GM04504 (cell line): ENCODE data around the gene AAMP.

ENCODE experiments used
- DNase-seq: peaks from one replicate; pipeline ENCODE4 v3.0.0-alpha.2; 2012; ENCODE audit warnings: low read depth

The AAMP gene

DNA sequence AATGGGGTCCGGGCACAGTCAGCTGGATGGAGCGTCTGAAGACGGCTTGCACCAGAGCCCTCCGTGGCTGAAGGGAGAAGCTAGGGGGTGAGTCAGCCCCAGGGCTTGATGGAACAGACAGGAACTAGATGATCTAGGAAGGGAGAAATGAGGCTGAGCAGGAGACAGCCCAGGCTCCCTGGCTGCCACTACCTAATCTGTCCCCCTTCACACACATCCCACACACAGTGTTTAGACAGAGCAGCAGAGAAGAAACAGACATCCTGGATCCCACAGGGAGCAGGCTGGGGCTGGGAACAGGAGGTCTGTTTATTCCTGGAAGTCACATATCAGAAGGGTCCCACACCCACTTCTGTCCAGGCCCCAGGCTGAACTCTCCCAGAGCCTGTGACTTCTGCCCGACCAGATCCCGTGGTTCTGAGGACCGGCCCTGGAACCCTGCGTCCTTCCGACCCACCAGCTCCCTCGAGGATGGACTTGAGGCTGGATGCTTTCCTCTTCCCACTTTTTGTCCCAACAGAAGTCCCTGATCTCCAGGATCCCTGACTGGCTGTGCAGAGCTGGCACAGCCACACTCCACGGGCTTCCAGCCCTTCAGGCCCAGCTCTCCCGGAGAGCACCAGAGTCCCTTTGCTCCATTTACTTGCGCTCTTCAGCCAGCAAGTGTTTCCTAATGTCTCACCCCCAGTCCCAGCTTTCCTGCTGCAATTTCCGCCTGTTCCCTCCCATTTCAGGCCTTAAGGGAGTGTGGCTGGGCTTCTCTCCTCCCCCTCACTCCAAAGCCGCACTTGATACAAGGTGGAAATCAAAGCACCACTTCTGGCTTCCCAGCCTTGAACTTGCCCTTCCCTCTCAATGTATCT lies 10.6 kb downstream of the AAMP start:
- peak; percentile 24 for DNase-seq

DNA sequence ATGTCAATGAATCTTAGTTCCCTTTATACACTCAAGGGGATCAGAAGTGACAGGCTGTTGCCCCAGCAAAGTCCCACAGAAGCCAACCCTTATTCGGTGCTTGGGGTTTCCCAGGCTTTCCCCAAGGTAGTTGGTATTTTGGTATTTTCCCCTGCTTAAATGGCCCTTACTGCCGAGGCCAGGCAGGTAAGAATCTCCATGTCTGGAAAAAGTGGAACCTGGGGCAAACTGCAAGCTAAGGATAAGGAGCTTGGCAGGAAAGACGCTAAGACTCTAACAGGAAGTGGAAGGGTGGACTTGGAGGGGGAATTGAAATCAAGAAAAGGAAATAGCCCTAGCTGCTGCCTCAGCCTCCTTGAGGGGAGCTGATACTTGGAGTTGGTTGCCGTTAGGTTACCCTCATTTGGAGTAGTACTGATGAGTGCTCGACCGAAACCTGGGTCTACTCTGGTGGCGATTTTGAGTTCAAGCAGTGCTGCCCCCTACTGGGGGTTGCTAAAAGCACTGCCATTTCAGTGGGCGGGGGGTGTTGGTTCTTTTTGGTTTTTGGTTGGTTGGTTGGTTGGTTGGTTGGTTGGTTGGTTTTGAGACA lies 12.5 kb downstream of the AAMP start:
- no peak for DNase-seq

DNA sequence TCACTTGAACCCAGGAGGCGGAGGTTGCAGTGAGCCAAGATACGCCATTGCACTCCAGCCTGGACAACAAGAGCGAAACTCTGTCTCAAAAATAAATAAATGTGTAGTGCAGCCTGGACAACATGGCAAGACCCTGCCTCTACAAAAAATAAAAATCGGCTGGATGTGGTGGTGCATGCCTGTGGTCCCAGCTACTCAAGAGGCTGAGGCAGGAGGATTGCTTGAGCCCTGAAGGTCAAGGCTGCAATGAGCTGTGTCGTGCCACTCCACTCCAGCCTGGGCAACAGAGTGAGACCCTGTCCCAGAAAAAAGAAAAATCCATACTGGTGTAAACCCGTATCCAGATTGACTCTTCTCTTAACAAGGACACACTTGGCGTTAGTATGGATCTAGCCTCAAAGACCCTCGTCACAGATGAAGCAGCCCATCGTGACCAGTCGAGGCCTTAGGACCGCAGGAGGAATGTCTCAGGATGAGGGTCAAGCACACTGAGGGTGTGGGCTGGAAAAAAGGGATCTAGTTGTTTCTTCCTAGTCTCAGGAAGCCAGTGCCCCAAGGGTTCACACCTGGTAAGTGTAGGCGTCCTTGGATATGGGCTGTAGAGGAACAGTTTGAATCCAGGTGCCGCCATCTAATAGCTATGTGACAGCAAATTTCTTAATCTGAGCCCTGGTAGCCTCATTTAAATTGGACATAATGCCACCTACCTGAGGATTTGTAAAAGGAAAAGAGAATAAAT lies 13.2 kb downstream of the AAMP start:
- no peak for DNase-seq

DNA sequence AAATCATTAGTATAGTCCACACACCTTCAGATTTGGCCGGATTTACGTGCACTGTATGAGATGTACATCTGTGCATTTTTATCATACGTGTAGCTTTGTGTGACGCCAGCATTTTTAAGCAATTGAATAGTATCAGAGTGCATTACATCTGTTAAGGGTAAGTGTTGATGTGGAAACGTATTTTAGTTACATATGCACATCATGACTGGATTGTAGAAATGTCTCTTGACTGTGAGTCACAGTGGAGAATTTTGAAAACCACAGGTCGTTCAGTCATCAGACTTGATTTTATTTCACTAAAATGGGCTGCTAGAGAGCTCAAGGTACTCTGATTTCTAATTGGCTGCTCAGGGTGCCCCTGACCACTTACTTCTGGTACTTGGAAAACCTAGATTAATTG lies 14.5 kb downstream of the AAMP start:
- DNase-seq, result no peak

DNA sequence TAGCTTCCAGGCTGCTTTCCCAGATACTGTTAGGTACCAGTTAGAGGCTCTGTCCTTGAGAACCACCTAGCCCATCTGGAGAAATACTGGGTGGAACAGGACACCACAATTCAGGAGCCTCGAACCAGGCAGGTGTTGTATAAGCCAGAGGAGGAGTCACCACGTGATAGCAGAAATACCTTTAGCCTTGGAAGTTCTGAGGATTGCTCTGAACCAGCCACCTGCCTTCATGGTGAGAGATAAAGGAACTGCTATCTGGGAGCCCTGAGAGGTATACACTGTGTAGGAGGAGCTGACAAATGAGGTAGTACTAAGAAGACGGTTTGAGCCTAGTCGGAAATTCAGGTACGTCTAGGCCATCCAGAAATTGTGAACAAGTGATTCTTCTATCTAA lies 16.7 kb downstream of the AAMP start:
- no peak for DNase-seq

DNA sequence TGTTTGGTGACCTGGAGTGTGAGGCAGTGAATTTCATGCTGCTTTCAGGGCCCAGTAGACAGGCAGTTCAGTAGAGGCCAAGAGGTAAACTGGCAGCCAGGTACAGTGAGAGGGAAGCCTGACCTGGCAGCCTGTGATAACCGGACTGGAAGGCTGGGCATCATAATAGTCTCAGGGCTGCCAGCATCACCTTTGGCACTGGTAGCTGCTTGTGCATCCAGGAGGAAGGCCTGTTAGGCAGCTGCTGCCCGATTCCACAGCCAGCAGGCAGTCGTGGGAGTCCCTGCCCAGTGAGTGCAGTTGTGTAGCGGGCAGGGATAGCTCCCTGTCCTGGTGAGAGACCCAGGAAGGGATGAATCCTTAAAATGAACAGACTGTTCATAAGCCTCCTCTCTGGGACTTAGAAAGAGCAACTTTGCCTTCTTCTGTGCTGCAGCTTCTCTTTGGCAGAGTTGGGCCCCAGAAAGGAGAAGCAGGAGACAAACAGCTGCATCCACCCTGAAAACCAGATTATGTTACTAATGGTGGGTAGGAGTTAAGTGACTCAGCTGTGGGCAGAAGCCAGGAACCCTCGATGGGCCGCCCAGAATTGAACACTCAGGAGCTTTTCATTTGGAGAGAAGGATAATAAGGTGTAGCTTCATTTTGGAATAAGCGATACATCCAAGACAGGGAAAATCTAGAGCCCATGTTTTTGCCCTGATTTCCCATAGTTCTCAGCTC lies 17.3 kb downstream of the AAMP start:
- no peak for DNase-seq

DNA sequence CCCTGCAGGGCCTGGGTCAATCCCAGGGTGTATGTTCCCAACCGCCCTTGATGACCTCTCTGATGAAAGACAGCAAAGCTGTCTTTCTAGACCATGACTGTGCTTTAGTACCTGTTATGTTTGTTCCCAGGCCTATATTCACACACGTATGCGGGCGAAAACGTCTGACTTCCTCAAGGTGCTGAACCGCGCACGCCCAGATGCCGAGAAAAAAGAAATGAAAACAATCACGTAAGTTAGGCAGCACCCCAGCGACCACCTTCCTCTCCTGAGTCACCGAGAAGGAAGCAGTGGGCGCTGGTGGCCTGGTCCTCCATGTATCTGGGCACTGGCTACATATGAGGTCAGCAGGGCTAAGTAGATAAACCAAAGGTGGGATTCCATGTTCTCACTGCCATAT lies 20.2 kb downstream of the AAMP start:
- no peak for DNase-seq

DNA sequence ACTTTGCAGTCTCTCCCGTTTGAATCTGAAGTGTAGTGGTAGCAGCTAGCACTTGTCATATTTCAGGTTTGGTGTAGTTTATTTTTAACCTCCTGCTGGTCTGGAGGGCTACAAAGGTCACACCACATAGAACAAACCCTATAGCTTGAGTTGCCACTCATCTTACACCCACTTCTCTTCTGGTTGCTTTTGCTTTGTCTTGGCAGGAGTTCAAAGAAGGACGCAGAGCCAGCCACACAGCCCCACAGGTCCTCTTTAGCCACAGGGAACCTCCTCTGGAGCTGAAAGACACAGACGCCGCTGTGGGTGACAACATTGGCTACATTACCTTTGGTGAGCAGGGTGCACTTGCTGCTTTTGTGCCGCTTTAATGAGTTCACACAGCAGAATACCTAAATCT lies 24.7 kb downstream of the AAMP start:
- no peak for DNase-seq

DNA sequence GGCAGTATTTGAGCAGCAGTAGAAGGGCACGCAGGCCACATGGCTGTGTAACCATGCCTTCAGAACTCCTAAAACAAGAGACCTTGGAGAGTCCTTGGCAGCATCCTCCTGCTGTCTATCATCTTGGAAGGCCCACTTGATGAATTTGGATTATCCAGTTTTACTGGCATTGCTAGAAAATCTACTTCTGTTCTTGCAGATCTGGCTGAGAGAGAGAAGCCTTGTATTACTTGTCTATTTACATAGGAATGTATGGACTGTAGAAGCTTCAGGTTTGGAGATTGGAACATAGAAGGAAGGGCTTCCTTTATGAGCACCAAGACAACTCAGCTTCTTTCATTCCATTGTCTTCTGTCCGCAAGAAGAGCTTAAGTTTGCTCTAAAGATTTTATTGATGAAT lies 25.3 kb downstream of the AAMP start:
- DNase-seq, result no peak

DNA sequence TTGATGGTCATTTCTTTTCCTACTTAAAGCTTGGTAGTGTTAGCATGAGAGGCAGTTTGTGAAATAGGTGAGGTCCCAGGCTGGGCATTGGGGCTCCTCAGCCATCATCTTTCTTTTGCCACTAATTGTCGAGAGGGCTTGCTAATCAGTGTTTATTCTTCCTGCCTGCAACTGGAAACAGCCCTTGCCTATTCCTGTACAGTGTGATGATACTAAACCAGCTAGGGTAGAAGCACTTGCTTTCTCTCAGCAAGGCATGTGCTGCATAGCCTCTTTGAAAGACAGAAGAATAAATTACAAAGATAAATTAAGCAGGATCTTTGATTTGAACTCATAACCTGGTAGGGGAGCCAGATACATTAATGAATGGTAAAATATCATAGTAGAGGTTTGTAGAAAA lies 25.7 kb downstream of the AAMP start:
- DNase-seq, result no peak

DNA sequence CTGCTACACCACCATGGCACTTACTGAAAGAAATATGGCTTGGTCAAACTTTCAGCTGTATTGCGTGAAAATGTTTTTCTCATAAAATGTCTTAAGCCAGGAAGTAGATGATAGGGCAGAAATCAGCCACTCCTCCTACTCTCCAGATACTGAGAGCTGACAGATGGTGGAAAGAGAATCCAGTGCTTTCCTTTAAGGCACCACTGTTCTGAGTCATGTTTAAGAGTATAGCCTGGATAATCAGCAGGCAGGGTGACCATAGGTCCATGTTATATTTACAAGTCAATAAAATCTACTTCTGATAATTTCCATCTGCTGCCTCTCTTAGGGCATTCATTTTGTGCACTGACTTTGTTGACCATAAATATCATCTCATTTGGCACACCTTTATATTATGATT lies 31.1 kb downstream of the AAMP start:
- no peak for DNase-seq

DNA sequence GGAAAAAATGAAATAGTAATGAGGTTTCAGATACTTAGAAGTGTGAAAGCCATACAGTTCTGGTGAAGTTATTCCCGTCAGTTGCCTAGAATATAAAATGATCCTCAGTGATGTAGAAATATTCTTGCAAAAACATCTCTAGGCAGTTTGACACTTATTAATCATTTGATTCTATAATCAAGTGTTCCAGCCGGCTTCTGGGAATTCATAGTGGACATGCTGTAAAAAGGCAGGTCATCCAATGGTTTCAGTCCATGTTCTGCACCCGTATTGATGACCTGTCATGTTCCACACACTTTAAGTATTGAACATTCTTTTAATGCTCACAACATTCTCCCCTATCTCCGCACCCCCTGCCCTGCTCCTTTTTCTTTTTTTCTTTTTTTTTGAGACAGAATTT lies 33.1 kb downstream of the AAMP start:
- DNase-seq, result no peak

DNA sequence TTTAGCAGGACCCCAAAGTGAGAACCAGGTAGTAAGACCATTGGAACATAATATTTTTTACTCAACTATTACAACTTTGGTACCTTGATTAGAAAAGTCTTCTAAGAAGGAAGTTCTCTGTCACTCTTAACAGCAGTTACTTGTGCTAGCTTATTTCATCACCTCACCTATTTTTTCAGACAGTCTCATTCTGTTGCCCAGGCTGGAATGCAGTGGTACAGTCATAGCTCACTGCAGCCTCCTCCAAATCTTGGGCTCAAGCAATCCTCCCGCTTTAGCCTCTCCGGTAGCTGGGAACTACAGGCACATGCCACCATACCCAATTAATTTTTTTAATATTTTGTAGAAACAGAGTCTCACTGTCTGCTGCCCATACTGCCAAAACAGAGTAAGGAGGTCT lies 34.9 kb downstream of the AAMP start:
- DNase-seq, result no peak

DNA sequence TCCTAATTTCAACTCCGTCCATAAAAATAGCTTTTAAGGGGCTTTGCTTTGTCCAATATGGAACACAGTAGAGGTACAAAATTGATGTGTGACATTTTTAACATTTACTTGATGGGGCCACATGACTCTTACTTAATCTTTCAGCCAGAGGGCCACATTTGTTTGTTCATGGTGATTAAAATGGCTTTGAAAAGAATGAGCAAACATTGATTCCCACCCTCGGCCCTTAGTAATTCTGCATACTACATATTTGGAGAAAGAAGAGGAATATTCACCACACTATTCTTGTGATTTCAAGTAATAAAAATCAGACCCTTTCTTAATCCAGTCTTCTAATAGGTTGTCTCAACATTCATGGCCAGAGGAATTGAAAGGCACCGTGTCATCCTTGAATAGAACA lies 35.4 kb downstream of the AAMP start:
- DNase-seq, result no peak

DNA sequence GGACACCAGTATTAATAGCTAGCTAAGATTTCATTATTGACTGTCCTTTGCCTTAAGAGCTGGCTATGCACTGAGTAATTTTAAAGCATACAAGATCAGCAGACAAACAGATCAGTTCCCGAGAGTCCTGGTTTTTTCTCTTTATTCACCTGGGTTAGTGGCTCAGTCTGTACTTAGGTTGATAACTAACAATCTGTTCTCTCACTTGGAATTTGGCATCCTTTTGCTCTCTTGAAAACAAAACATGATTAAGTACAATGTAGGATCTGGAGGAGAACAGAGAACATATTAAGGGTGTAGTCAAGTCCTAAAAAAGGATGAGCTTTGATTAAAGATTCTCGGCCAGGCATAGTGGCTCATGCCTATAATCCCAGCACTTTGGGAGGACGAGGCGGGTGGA lies 36.4 kb downstream of the AAMP start:
- DNase-seq, result no peak

DNA sequence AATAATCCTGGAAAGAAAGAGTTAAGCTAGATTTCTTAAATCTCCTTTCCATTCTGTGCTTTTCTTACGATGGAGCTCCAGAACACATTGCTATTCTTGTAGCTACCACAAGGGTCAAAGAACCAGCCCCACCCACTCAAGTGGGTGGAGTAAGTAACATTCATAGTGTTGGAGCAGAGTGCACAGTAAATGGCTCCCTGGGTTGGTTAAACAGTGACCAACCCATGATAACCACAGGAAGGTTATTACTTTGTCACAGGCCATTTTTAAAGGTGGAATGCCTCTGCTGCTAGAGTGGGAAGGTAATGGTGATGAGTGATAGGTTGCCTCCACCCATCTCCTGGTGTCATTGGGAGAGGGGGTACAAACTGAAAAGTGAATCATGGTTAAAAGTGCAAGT lies 39.1 kb downstream of the AAMP start:
- DNase-seq, result no peak

DNA sequence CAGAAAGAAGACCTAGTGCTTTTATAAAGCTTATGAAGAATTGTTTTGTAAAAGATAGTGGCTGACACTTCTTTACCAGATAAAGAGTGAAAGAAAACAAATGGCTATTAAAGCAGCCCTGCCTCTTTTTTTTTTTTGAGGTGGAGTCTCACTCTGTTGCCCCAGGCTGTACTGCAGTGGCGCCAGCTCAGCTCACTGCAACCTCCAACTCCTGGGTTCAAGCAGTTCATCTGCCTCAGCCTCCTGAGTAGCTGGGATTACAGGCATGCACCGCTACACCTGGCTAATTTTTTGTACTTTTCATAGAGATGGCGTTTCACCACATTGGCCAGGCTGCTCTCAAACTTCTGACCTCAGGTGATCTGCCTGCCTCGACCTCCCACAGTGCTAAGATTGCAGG lies 40.1 kb downstream of the AAMP start:
- DNase-seq, result no peak

DNA sequence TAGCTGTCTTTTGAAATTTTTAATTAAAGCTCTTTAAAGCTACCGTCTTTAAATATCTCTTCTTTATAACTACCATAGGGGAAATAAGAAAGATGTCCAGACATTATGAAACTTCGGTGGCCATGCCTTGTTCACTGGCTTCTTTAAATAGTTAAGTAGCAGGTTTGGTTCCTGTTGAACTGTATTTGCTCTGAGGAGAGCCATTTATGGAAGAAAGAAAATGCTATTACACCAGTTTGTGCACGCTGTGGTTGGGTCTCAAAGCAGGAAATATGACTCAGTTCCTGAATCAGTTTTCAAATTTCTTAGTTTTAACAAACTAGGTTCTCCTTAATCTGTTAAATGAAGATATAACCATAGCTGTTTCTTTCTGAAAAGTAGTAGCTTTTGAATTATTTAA lies 40.7 kb downstream of the AAMP start:
- DNase-seq, result peak; percentile 54

DNA sequence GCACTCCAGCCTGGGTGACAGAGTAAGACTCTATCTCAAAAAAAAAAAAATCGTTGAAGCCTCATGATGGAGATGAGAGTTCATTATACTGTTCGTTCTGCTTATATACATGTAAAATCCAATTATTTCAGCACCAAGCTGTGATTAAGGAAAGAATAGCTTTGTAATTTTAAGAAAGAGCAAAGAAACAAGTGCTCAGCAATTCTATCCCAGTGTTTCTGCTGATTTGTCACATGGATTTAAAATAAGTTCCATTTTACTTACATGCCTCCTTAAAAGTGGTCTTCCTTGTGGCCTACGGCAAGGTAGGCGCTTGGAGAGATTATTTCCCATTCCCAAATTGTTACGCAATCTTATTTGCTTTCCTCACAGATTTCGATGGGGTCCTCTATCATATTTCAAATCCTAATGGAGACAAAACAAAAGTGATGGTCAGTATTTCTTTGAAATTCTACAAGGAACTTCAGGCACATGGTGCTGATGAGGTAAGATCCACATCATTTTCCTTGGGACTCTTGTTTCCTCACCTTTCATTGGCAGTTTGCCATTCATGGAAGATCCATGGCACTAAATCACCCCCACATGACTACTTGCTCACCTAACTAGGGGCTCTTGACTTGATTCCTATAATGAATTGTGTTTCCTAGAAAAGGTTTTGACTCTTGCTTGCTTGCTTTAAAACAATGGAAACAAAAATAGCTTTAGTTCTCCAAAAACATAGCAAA lies 41.4 kb downstream of the AAMP start:
- no peak for DNase-seq

DNA sequence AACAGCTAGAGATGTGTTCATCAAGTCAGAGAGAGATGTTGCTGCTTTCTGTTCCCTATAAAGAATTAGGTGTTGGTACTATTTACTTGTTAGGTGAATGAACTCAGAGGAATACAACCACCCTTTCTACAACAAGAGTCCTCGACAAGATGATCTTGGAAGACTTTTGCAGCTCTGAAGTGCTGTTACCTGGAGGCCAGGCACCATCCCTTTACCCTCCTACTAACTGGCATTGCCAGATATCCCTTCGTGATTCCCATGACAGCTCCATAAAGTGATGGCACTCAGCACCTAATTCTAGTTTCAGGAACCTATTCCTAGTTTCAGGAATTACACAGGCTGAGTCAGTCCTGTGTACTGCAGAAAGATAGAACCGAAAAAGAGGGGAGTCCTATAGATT lies 43.0 kb downstream of the AAMP start:
- DNase-seq, result no peak

DNA sequence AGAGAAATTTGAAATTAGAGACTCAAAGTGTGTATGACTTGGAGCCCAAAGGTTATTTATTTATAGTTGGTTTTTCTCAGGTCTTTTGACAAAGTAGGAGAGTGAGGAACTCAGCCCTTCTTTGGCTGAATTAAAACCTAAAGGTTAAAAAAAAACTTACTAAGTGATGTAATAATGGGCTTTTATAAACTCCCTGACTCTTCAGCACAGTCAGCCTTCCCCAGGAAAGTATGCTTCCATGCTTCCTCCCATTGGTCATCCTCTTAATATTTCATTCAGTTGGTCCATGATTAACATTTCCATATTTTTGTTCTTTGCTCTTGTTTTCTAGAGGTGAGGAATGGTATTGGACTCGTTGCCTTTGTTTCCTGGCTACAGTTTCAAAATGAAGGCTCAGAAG lies 45.8 kb downstream of the AAMP start:
- DNase-seq, result no peak

DNA sequence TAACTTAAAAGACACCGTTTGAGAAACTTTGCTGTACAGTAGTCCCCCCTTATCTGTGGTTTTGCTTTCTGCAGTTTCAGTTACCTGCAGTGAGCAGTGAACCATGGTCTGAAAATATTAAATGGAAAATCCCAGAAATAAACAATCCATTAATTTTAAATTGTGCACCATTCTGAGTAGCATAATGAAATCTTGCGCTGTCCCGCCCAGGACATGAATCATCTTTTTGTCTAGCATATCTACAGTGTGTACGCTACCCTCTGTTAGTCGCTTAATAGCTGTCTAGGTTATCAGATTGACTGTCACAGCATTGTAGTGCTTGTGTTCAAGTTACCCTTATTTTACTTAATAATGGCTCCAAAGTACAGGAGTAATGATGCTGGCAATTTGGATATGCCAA lies 46.9 kb downstream of the AAMP start:
- no peak for DNase-seq
